ENCODE data around the gene PRSS8.
"Not testable (repeated sequence)": the region's sequence is repeated elsewhere in the genome, so short reads cannot be mapped to it uniquely, and the experiment has no call there.

The PRSS8 gene

GRCh38 chr16:31148896-31149295, 13.4 kb upstream of the PRSS8 start:
- no peak for DNase-seq
- H3K4me1 ChIP-seq, result peaks cover 0 to 7% (median 0%) of the 10 kb centered on the region in 4 donors
- intact Hi-C loops (cut with DNase I; ENCODE audit: low total_unique reads), result loop anchor here (10.0 kb wide), 1 partner anchor 164 kb away; the partner anchor contains the start of gene HSD3B7
- H3K4me3 ChIP-seq, result no peak overlapping the region
- no peak for TF ChIP-seq CTCF (IDR thresholded peaks at IDR 0.05)
- no peaks in the 10 kb centered on the region for H3K36me3 ChIP-seq
- H3K27ac ChIP-seq, result no peak overlapping the region
- H3K27me3 ChIP-seq, result peaks cover 0 to 46% of the 10 kb centered on the region in 2 donors
- H3K9me3 ChIP-seq, result no peaks in the 10 kb centered on the region

GRCh38 chr16:31148281-31148728, 12.8 kb upstream of the PRSS8 start:
- no peaks in the 10 kb centered on the region for H3K9me3 ChIP-seq
- intact Hi-C loops (cut with DNase I; ENCODE audit: low total_unique reads), result loop anchor here (10.0 kb wide), 1 partner anchor 164 kb away; the partner anchor contains the start of gene HSD3B7
- no peak overlapping the region for H3K27ac ChIP-seq
- no peak overlapping the region for H3K4me3 ChIP-seq
- TF ChIP-seq CTCF (IDR thresholded peaks at IDR 0.05), result no peak
- DNase-seq, result no peak
- no peaks in the 10 kb centered on the region for H3K36me3 ChIP-seq
- H3K4me1 ChIP-seq, result peaks cover 0 to 7% (median 0%) of the 10 kb centered on the region in 4 donors
- peaks cover 0 to 45% of the 10 kb centered on the region in 2 donors for H3K27me3 ChIP-seq

- Histone ChIP-seq H3K36me3 (no peaks in the 10 kb centered on the region), H3K4me1 (peaks cover 0 to 13% (median 5%) of the 10 kb centered on the region in 4 donors), H3K4me3 (no peak overlapping the region), H3K9me3 (no peaks in the 10 kb centered on the region), H3K27ac (no peak overlapping the region), H3K27me3 (peaks cover 0 to 38% of the 10 kb centered on the region in 2 donors)
- no peak for TF ChIP-seq CTCF (IDR thresholded peaks at IDR 0.05)
- intact Hi-C loops (cut with DNase I; ENCODE audit: low total_unique reads), result loop anchor here (2.0 to 10.0 kb wide), 2 partner anchors 109 to 163 kb away; partner anchors contain the start of gene HSD3B7
- no peak for DNase-seq
Measured at GRCh38 chr16:31147574-31147973, 12.0 kb upstream of the PRSS8 start.

- no peaks in the 10 kb centered on the region for H3K36me3 ChIP-seq
- TF ChIP-seq CTCF (IDR thresholded peaks at IDR 0.05), result no peak
- no peak overlapping the region for H3K4me3 ChIP-seq
- no peaks in the 10 kb centered on the region for H3K9me3 ChIP-seq
- DNase-seq, result no peak
- intact Hi-C loops (cut with DNase I; ENCODE audit: low total_unique reads), result loop anchor here (10.0 kb wide), 1 partner anchor 161 kb away; the partner anchor contains the start of gene HSD3B7
- peaks cover 4 to 29% (median 13%) of the 10 kb centered on the region in 4 donors for H3K4me1 ChIP-seq
- peaks cover 0 to 38% of the 10 kb centered on the region in 2 donors for H3K27me3 ChIP-seq
- H3K27ac ChIP-seq, result no peak overlapping the region
Measured at GRCh38 chr16:31145398-31145990, 10.0 kb upstream of the PRSS8 start.

- not testable (repeated sequence) for H3K36me3 ChIP-seq, DNase-seq, H3K27ac ChIP-seq, H3K4me3 ChIP-seq, H3K9me3 ChIP-seq
- peaks cover 0 to 28% of the 10 kb centered on the region in 2 donors for H3K27me3 ChIP-seq
- intact Hi-C loops (cut with DNase I; ENCODE audit: low total_unique reads), result loop anchor here (10.0 kb wide), 1 partner anchor 160 kb away; the partner anchor contains the start of gene HSD3B7
- peaks cover 4 to 29% (median 13%) of the 10 kb centered on the region in 4 donors for H3K4me1 ChIP-seq
Measured at GRCh38 chr16:31144418-31144817, 8.9 kb upstream of the PRSS8 start.

GRCh38 chr16:31143694-31144148, 8.2 kb upstream of the PRSS8 start:
- Histone ChIP-seq H3K9me3 (no peaks in the 10 kb centered on the region), H3K27me3 (peaks cover 0 to 21% of the 10 kb centered on the region in 2 donors), H3K27ac (no peak overlapping the region), H3K4me3 (no peak overlapping the region), H3K4me1 (peaks cover 4 to 31% (median 16%) of the 10 kb centered on the region in 4 donors), H3K36me3 (no peaks in the 10 kb centered on the region)
- TF ChIP-seq CTCF (IDR thresholded peaks at IDR 0.05), result no peak
- intact Hi-C loops (cut with DNase I; ENCODE audit: low total_unique reads), result loop anchor here (10.0 kb wide), 1 partner anchor 159 kb away; the partner anchor contains the start of gene HSD3B7
- DNase-seq, result no peak
